Inferior parietal cortex (tissue), 1 donor: ENCODE measurements around the gene VRK1.

Source experiments
- DNase-seq: peaks from one replicate; pipeline ENCODE4 v3.0.0-alpha.2; 2016; ENCODE audit errors: extremely low spot score

VRK1 gene

DNA sequence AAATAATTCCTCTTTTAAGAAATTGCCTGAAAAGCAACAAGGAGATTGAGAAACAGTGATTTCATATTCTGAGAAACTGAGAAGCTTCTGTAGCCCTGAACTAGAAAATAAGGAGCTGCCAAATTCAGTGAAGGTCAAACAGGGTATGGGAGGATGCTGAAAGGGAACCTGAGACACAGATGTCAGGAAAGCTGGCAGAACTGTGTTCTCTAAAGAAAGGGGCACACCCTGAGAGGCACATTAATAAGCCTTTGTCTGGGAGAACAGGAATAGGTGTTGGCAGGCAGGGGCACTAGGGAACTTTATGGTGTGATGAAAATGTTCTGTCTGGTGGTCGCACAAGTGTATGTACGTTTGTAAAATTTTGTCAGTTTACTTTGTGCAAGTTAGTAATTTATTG is 29.6 kb downstream of the VRK1 start:
- DNase-seq: no peak

DNA sequence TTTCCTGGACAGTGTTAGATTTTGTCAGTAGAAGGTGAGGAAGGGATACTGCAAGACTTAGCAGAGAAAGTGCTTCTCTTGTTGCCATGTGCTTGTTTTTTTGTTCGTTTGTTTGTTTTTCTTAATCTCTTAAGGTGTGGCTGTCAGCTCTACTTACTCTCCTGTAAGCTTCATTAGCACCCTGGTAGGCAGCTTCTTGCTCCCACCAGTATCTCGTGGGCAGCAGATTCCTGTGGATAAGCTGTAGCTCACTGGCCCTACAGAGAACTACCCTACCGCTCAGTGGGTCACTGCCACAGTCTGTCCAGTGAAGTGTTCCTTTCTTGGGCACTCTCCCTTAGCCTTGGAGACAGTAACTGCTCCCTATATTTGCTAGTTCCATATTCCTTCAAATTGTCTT is 30.1 kb downstream of the VRK1 start:
- DNase-seq: no peak

DNA sequence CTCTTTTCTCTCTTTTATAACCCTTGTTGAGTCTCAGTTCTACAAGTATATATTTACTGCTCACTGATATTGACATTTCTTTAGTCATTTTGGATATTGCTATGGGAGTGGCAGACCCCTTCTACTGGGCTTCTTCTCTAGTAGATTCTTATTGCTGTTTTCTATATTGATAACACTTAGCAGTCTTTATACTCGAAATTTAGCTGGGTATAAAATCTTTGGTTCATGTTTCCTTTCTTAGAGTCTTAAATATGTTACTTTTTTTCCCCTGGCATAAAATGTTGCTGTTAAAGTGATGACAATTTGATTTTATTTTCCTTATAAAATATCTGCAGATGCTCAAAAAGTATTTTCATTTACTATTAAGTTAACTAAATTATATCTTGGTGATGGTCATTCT is 32.6 kb downstream of the VRK1 start:
- DNase-seq: no peak

DNA sequence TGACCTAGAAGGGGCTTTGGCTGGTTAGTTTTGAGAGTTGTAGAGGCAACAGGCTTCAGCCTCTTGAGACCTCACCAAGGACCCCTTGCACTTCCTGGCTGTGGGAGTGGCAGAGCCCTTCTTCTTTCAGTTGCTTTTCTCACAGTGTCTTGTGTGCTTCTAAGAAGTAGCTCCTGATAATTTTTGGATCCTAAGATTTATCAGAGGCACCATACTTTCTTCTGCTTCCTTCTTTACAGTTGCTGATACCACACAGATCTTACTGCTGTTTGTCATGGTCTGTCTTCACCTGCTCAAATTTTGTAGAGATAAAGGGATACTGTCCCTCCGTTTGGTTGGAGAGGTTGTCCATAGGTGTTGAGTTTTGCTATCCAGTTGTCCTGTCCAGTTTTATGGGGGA is 33.8 kb downstream of the VRK1 start:
- DNase-seq: no peak

DNA sequence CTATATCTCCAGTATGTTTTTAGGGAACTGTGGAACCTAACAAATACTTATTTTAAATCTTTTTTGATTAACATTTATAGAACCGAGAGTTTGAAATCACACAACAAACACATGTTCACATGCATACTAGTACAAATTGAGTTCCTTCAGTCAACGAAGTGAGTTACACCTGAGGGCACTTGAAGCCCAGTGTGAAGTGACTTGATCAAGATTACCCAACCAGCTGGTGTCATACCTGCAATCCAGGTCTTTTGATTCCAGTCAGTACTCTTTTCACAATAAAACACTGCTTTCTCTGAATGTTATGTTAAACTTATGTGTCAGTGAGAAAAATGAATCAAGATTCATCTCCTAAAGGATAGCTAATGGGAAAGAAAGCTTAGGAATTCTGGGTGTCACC is 35.2 kb downstream of the VRK1 start:
- DNase-seq: no peak

DNA sequence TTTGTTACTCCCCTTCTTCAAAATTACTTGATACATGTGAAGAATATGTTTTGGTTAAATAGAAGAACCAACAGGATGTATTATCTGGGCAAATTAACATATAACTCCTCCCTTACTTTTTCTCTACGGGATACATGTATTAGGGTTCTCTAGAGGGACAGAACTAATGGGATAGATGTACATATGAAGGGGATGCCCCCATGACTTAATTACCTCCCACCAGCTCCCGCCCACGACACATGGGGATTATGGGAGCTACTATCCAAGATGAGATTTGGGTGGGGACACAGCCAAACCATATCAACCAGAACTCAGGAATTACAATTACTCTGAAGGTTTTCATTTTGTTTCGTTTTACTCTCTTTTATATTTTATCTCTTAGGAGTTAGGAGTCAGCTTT is 41.3 kb downstream of the VRK1 start:
- no peak for DNase-seq

DNA sequence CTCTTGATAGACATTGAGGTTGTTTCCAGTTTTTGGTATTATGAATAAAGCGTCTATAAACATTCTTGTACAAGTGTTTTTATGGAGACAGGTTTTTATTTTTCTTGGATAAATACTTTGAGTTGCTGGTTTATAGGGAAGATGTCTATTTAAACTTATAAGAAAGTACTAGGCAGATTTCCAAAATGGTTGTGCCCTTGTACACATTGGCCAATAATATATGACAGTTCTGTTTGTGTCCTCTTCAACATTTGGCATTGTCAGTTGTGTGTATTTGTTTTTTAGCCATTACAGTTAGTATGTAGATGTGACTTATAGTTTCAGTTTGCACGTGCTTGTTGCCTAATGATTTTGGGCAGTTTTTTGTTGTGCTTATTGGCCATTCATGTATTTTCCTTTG is 42.1 kb downstream of the VRK1 start:
- DNase-seq: no peak

DNA sequence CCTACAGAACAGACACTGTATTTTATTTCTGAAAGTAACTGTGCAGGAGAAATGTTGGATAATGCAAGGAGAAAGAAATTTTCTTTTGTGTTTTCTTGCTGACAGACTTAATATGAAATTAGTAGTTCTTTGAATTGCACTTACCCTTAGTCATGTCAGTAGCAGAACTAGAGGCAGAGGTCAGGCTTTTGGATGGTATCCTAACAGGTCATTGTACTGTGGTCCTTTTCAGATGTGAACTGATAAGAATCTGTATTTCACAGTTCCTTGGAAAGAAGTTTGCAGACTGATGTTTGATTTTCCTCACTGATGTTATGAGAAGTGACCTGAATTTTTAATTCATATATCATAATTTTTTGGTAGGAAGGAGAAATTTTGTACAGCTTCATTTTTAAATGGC is 46.0 kb downstream of the VRK1 start:
- DNase-seq: no peak

DNA sequence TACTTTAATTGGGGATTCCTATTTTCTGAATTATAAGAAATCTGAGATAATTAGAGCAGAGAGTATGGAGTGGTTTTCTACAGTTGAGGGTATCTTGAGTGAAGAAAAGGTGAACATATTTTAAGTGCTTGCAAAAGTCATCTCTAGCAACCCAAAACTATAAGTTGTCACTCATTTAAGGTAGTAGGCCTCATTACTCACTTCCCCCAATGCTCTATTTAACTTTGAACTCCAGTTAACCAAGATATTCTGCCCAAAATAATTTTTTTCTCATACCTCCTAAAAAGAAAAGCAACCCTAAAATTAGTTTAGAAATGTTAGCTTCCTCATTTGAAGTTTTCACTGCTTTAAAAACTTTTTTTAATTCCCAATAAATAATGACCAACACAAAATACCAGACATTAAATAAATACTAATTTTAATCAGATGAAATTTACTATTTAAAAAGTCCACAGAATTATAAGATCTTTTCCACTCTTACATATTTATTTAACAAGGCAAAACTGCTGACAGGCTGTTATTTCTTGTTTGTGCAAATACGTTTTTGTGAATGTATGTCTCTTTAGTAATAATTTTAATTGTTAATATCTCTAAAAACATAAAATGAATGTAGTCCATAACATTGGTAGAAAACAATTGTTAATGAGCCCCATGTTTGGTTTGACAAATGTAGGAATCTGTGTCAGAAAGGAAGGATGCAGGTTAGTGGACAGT is 47.8 kb downstream of the VRK1 start:
- DNase-seq: no peak

DNA sequence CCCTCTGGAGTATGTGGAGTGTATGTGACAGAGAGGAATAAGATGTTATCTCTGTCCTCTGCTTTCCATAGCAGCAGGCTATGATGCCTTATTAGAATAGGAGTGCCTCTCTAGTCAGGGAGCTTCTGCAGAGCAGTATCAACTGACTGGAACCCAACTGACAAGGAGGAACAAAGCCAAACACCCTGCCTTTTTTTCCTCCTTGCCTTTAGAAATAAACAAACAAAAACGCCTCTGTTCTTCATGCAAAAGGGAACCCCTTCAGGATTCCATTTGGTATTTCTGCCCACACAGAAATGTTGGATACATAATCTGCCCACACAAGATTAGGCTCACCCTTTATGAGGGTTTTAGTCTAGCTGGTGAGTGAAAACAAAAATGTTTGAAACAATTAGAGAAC is 50.3 kb downstream of the VRK1 start:
- no peak for DNase-seq

DNA sequence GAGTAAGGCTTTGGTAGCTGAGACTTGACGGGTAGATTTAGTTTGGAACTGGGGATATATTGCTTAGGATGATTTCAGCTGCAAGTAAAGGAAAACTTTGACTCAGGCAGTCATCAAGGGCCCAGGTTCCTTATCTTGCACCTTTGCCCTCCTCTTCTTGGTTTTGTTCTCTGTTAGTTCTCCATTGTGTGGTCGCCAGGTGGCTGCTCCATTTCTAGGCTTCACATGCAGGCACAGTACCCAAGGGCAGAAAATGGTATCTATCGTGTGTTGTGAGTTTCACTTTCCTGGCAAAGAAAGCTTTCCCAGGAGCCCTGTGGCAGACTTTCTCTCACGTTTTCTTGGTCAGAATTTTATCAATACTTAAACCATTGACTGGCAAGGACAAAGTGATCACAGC is 50.8 kb downstream of the VRK1 start:
- no peak for DNase-seq

DNA sequence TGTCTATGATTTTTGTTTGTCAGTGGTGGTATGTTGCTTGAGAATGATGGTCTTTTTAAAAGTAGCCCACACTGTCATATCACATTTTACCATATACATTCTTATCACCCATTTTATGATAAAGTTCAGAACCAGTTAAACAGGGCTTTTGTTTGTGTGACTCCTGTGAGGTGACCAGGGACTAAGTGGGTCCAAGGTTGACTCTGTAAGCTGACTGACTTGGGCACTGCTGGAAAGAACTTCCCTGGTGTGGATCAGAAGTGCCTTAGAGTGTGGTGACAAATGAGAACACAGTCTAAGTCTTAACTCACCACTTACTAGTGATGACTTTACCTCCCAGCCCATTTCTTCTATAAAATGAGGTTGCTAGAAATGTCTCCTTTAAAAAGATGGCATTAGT is 52.6 kb downstream of the VRK1 start:
- DNase-seq: no peak

DNA sequence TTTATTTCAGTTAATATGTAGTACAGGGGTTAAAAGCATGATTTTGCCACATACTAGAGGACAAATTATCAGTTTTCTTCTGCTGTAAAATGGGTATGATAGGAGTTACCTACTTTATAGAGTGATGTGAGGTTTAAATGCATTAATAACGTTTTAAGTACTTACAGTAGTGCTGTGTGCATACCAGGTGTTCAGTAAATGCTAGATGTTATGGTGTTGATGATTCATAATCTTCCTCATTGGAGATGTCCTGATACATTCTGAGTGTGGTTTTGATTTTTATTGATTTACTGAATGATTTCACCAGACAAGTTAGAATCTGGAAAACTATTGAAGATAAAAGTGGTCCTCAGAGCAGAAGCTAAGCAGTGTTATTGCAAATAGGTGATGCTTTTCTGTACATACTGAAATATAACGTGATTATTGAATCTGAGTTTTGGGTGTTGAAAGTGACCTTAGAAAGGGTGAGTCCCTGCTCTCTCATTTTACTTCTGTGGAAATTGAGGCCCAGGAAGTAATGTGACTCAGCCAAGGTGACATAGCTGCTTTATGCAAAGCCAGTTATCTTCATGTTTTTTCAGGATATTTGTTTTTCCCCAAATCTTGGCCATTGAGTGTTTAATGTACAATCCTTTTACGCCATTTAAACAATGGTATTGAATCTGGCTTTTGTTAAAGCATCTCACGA is 54.7 kb downstream of the VRK1 start:
- no peak for DNase-seq

DNA sequence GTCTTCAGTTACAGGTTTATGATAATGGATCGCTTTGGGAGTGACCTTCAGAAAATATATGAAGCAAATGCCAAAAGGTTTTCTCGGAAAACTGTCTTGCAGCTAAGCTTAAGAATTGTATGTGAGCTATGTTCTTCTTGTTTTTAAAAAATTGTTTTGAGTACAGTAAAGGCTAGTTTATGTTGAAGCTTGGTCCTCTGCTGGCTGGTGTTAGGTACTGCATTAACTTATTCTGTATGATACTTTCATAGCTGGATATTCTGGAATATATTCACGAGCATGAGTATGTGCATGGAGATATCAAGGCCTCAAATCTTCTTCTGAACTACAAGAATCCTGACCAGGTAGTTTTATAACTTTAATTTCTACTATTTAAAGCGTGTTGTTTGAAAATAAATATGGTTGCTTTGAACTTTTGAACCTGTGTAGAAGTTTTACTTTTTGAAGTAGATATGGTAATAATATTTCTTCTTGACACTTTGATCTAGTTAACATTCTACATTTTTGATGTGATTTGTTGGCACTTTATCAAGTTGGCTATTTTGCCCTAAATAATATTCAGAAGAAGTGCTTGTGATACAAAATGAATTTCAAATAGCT is 55.7 kb downstream of the VRK1 start:
- DNase-seq: peak; percentile 47

DNA sequence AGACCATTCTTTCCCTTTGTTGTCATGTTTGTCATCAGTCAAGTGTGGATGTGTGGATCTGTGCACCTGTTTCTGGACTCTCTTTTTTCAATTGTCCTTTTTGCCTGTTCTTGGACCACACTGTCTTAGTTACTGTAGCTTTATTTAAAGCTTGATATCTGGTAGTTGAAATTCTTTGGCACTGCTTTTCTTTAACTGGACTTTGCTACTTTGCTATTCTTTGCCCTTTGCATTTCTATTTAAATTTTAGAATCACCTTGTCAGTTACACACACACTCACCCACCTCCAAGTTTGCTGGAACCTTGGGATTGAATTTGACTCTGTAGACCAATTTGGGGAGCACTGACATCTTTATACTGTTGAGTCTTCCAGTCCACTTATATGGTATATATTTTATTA is 61.5 kb downstream of the VRK1 start:
- DNase-seq: no peak

DNA sequence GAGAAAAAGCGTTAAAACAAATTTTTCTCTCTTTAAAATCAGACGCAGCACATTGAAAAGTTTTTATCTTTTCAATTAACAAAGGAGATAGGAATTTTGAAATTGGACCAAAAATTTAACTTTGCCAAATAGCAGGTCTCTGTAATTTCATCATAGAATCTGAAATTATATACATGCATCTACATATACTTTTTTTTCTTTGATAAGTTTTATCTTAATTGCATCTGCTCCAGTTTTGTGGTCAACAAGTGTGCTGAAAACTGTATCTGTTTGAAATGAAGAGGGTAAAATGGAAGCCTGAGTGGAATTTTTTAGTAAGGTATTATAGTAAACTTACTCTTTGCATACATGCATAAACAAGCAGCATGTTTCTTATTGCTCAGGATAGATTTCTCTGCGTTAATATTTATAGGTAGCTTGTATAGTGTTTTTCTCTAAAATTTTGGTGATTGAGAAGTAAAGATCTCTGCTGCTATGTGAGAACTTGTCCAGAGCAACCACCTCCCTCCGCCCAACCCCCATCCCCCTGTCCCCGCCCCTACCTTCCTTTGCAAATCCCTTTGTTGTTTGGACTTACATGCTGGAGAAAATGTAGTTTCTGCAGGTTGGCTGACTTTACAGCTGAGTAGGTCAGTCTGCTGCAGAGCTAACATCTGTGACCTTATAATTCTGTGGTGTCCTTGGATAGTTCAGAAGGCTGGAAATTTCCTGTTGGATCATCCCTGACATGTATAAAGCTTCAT is 64.6 kb downstream of the VRK1 start:
- DNase-seq: no peak

DNA sequence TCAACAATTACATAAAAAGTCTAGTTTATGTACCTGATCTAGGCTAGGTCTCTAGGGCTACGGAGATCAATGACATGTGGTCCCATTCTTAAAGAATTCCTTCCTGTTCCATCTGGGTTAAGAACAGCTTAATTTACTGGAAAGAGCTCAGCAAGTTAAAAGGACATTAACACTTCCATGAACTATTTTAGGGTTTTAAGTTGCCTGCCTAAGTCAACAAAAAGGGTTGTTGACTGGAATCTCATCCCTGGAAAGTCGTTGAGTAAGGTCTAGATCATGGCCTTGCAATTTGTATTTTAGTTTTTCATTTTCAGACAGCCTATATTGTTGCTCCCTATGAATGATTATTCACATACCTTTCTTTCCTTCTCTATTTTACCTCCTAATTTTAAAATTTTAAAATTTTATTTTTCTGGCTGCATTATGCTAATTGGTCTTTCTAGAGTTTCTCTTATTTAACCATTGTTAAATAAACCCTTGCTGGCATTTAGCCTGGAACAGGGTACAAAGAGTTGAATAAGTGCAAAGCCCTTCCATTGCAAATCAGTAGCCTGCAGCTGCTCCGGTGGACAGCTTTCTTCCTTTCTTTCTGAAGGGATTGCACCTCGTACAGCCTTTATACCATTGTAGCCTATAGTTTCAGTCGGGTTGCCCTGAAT is 66.3 kb downstream of the VRK1 start:
- no peak for DNase-seq

DNA sequence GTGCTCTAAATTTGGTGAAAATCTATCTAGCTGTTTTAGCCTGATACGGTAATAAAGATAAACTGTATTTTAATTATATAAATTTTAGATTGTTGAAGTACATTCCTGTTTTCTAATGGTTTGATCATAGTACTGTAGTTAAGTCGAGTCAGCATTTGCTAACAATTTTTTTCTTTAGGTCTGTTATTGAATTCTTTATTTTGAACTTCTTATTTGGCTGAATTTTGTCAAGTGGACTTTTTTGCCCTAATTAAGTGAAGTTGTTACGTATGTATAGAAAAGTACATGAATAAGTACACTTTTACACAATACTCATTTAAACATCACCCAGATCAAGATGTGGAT is 66.8 kb downstream of the VRK1 start:
- DNase-seq: no peak

DNA sequence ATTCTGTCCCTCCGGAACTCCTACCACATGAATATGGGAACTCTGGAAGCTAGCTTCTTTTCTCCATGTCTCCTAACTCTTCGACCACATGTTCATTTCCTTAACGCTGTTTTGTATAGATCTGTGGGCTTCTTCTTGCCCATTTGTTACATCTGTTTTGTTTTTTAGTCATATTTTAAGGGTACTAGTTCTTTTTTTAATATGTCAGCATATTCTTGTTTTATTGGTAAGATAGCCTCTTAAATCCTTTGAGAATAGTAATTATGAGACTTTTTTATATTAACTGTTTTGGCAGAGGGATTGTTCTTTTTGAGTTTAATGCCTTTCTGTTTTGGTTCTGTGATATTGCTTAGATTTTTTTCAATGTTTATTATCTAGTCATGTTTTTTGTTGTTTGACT is 70.5 kb downstream of the VRK1 start:
- DNase-seq: no peak

DNA sequence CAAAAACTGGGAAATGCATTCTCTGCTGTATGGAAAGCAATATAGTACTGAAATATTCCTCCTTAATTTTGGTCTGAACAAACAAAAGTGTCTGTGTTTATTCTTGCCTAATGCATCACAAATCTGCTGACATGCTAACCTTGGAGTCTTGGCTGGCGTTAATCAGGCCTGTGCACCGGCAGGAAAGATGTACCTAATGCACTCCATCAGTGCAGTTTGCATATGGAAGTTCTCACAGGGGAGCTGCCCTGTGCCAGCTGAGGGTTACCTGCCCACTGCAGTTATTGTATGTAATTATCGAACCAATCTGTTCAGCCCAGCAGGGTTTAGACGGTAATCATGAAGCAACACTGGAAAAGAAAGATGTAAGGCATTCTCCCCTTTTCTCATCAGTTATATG is 76.9 kb downstream of the VRK1 start:
- no peak for DNase-seq

DNA sequence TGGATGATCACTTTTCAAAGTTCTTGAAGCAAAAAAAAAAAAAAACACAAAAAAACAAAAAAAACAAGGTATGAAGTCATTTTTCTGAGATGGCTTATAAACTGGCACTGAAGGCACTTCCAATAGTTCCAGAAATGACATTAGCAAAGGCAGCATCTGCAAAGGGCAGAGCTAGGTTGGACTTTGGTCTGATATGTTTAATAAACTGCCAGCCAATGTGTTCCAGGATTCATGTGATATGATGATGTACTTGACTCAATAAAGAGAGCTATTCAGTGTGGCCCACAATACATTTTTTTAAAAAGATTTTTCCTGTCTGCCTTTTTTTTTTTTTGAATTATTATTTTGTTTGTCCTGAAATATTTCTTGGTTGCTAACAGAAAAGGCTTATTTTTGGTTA is 79.6 kb downstream of the VRK1 start:
- no peak for DNase-seq

DNA sequence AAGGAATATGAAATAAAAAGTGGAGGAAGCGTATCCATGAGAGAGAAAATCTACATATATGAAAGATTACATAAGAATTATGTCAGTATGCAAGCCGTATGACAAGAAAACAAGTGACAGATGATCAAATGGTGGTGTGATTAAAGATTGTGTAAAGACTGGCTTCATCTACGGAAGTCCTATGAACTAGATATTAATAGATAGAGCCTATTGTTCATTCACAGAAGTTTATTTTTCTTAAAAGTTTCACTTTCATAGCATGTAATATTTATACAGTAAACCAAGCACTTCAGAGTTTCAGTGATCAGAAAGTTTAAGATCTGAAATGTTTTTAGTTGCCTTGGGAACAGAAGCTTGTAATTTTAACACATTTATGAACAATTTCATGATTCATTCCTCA is 84.5 kb downstream of the VRK1 start:
- DNase-seq: no peak
